C4-2B (cell line): ENCODE data around the gene LRRK2.

Experiments
- H3K27ac ChIP-seq: fragments of 450-650 bp; 2 replicates; pipeline ENCODE4 v1.5.1; 2017
- ZFX ChIP-seq: fragments of 450-650 bp; IDR thresholded peaks from 2 replicates; pipeline ENCODE4 v1.6.1; 2017
- TF ChIP-seq, protein P1 (sequence below): fragments of 450-650 bp; conservative IDR thresholded peaks from 2 replicates; pipeline ENCODE4 v1.5.1; 2017; ENCODE audit warnings: mild to moderate bottlenecking

LRRK2 gene

DNA sequence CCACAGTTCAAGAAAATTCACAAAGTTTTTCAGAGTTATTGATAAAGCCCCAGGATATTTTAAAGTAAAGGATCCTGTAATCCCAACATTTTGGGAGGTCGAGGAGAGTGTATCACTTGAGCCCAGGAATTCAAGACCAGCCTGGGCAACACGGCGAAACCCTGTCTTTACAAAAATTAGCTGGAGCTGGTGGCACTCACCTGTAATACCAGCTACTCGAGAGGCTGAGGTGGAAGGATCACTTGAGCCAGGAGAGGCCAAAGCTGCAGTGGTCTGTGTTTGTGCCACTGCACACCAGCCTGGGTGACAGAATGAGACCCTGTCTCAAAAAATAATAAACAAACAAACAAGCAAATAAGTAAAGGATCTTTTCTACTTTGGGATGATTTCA is 39.5 kb upstream of the LRRK2 start:
- TF ChIP-seq ZFX = no peak
- TF ChIP-seq, protein P1, sequence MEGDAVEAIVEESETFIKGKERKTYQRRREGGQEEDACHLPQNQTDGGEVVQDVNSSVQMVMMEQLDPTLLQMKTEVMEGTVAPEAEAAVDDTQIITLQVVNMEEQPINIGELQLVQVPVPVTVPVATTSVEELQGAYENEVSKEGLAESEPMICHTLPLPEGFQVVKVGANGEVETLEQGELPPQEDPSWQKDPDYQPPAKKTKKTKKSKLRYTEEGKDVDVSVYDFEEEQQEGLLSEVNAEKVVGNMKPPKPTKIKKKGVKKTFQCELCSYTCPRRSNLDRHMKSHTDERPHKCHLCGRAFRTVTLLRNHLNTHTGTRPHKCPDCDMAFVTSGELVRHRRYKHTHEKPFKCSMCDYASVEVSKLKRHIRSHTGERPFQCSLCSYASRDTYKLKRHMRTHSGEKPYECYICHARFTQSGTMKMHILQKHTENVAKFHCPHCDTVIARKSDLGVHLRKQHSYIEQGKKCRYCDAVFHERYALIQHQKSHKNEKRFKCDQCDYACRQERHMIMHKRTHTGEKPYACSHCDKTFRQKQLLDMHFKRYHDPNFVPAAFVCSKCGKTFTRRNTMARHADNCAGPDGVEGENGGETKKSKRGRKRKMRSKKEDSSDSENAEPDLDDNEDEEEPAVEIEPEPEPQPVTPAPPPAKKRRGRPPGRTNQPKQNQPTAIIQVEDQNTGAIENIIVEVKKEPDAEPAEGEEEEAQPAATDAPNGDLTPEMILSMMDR = no peak
- no peak overlapping the region for H3K27ac ChIP-seq

DNA sequence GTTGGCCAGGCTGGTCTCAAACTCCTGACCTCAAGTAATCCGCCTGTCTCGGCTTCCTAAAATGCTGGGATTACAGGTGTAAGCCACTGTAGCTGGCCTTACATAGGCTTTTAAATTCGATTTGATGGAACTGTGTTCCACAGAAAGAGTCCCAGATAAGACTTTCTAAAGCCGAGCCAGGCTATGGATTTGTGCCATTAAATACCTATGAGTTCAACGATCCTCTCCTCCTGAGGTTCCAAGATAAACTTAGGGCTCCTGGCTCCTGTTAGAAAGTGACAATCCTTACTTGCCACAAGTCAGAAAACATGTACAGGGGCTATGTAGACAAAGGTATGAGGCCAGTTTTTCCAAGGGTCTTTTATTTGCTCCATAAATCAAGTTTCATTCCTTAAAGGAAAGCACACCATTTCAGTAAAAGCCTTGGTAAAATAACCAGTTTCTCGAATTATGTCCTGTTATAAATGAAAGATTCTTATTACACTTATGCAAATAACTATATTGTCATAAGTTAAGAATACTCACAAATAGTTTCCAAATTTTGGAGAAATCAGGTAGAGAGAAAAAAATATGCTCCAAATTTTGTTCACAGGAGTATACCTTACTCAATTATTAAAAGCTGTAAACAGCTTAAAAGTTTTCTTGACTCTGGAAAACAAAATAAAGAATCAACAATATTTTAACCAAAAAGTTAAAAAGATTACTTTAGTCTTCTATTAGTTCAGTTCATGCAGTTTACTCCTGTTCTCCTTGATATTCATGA is 36.1 kb upstream of the LRRK2 start:
- no peak for TF ChIP-seq ZFX
- TF ChIP-seq, protein P1 = no peak

DNA sequence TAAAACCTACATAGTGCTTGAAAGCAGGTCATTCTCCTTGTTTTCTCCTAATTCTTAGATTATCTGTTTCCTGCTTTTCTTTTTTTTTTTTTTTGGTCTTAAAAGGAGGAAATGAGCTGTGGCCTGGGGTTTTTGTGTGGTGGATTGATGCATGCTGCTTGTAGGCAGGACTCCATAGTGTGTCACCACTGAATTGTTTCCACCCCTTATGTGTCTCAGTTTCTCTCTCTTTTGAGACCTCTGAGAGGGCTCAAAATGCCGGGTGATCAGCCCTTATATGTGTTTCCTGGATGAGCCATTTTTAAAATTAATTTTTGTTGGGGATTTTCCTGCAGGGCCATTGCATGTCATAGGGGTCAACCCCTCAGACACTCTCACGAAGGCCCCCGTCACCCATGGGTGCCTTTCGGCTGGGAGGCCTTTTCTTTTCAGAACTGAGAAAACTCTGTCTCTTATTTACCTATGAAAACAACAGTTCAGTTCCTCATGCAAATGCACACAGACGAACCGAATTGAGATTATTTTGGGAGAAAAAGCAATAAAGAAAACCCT is 32.0 kb upstream of the LRRK2 start:
- H3K27ac ChIP-seq = no peak overlapping the region
- no peak for TF ChIP-seq ZFX
- TF ChIP-seq, protein P1 = no peak

More for the DNA sequence above, 36.1 kb upstream of the LRRK2 start:
- no peak overlapping the region for H3K27ac ChIP-seq

DNA sequence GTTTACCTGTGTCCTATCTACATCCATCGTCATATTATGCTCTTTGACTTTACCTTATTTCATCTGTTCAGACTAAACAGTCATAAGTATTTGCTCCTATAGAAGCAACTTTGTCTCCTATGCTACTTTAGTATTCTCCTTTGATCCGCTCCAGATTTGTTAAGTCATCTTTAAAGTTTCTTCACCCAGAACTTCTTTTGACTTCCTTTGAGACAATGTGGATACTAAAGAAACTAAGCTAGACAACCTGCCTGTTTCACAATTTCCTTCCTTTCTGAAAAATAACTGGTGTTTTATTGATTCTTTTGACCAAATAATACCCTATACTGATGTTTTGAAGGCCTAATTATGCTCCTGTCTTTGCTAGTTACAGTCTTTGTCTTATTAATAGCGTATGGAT is 30.0 kb upstream of the LRRK2 start:
- no peak overlapping the region for H3K27ac ChIP-seq

DNA sequence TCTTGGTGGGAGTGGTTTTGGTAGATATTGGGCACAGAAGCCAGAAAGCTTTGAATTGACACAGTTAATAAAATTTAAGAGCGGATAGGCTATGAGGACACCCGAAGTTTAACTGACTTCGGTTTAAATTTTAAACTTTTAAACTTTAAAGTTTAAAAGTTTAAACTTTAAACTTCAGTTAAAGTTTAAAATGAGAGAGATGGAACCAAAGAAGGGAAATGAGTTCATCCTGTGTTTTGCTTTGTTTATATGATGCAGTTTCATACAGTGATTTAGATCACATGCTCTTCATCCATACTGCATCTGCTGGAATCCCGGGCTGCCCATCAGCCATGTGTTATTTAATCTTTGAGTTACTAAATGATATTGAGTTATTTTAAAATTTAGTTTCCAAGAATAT is 27.2 kb upstream of the LRRK2 start:
- no peak overlapping the region for H3K27ac ChIP-seq
- TF ChIP-seq, protein P1 = no peak
- TF ChIP-seq ZFX = no peak

More for the DNA sequence above, 30.0 kb upstream of the LRRK2 start:
- TF ChIP-seq, protein P1 = no peak
- TF ChIP-seq ZFX = no peak

DNA sequence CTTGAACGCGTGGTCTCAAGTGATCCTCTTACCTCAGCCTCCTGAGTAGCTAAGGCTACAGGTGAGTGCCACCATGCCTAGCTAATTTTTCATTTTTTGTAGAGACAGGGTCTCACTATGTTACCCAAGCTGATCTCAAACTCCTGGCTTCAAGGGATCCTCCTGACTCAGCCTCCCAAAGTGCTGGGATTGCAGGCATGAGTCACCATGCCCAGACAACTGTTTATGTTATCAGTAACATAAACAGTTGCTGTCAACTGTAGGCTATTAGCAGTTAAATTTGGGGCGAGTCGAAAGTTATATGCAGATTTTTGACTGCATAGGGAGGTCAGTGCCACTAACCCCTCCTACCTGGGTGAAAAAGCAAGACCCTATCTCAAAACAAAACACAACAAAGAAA is 26.2 kb upstream of the LRRK2 start:
- TF ChIP-seq, protein P1 = no peak
- no peak overlapping the region for H3K27ac ChIP-seq
